HL-60 (cell line): ENCODE results near the gene LRRN4.

Source experiments
- DNase-seq, 2 experiments: peaks; one replicate each; pipeline ENCODE4 v3.0.0-alpha.2; 2010 to 2020; ENCODE audit warnings: low read depth in 1 of 2, low spot score in 1 of 2
- H3K27ac ChIP-seq: fragments of 250-450 bp; sonication (Bioruptor Pico); replicated peaks from 2 replicates; pipeline ENCODE4 v1.5.1; 2020; ENCODE audit warnings: mild to moderate bottlenecking, moderate library complexity
- H3K27me3 ChIP-seq: fragments of 250-450 bp; sonication (Bioruptor Pico); 2 replicates; pipeline ENCODE4 v1.5.1; 2021; ENCODE audit warnings: mild to moderate bottlenecking, moderate library complexity; ENCODE audit not compliant: insufficient read depth, poor library complexity, severe bottlenecking
- H3K4me3 ChIP-seq: replicated peaks from 2 replicates; pipeline ENCODE4 v1.5.1; 2011; ENCODE audit warnings: mild to moderate bottlenecking, control low read depth, low read length; ENCODE audit not compliant: insufficient read depth
- GABPA ChIP-seq: IDR thresholded peaks from 2 replicates; pipeline ENCODE4 v1.6.1; 2012; ENCODE audit warnings: low read depth
- POLR2AphosphoS5 ChIP-seq: IDR thresholded peaks from 2 replicates; pipeline ENCODE4 v1.6.1; 2012; ENCODE audit warnings: low read depth
- SPI1 ChIP-seq: IDR thresholded peaks from 2 replicates; pipeline ENCODE4 v1.6.1; 2012; ENCODE audit warnings: low read depth, mild to moderate bottlenecking, borderline replicate concordance
- TF ChIP-seq, protein P1 (sequence below): IDR thresholded peaks from 2 replicates; pipeline ENCODE4 v1.6.1; 2012; ENCODE audit warnings: low read depth; ENCODE audit not compliant: insufficient replicate concordance
- TF ChIP-seq, protein P2 (sequence below): IDR thresholded peaks from one replicate; pipeline ENCODE4 v1.5.1; 2011; ENCODE audit warnings: low read length, control low read depth, inconsistent platforms; ENCODE audit not compliant: insufficient read depth

The LRRN4 gene

DNA sequence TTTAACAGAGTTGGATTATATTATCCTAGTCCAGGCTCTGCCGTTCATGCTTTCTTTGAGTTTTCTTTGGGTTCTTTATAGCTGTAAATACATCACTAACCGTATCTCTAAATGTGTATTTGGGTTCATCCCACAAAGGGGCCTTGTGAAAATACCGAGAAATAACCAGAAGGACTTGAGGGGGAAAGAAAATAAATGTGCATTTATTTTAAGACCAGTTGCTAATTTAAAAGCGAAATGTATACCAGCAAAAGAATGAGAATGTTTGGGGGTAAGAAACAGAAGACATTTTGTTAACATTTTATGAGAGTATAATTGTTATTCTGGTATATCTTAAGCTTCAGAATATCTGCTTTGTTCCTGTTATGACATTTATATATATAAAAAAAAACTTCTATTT, 38.9 kb downstream of the LRRN4 start:
- Histone ChIP-seq H3K4me3 (no peak overlapping the region), H3K27me3 (no peaks in the 10 kb centered on the region)
- TF ChIP-seq SPI1: no peak
- TF ChIP-seq, protein P1, sequence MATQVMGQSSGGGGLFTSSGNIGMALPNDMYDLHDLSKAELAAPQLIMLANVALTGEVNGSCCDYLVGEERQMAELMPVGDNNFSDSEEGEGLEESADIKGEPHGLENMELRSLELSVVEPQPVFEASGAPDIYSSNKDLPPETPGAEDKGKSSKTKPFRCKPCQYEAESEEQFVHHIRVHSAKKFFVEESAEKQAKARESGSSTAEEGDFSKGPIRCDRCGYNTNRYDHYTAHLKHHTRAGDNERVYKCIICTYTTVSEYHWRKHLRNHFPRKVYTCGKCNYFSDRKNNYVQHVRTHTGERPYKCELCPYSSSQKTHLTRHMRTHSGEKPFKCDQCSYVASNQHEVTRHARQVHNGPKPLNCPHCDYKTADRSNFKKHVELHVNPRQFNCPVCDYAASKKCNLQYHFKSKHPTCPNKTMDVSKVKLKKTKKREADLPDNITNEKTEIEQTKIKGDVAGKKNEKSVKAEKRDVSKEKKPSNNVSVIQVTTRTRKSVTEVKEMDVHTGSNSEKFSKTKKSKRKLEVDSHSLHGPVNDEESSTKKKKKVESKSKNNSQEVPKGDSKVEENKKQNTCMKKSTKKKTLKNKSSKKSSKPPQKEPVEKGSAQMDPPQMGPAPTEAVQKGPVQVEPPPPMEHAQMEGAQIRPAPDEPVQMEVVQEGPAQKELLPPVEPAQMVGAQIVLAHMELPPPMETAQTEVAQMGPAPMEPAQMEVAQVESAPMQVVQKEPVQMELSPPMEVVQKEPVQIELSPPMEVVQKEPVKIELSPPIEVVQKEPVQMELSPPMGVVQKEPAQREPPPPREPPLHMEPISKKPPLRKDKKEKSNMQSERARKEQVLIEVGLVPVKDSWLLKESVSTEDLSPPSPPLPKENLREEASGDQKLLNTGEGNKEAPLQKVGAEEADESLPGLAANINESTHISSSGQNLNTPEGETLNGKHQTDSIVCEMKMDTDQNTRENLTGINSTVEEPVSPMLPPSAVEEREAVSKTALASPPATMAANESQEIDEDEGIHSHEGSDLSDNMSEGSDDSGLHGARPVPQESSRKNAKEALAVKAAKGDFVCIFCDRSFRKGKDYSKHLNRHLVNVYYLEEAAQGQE: no peak
- TF ChIP-seq POLR2AphosphoS5: no peak
- no peak for TF ChIP-seq GABPA
- TF ChIP-seq, protein P2, sequence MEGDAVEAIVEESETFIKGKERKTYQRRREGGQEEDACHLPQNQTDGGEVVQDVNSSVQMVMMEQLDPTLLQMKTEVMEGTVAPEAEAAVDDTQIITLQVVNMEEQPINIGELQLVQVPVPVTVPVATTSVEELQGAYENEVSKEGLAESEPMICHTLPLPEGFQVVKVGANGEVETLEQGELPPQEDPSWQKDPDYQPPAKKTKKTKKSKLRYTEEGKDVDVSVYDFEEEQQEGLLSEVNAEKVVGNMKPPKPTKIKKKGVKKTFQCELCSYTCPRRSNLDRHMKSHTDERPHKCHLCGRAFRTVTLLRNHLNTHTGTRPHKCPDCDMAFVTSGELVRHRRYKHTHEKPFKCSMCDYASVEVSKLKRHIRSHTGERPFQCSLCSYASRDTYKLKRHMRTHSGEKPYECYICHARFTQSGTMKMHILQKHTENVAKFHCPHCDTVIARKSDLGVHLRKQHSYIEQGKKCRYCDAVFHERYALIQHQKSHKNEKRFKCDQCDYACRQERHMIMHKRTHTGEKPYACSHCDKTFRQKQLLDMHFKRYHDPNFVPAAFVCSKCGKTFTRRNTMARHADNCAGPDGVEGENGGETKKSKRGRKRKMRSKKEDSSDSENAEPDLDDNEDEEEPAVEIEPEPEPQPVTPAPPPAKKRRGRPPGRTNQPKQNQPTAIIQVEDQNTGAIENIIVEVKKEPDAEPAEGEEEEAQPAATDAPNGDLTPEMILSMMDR: no peak

DNA sequence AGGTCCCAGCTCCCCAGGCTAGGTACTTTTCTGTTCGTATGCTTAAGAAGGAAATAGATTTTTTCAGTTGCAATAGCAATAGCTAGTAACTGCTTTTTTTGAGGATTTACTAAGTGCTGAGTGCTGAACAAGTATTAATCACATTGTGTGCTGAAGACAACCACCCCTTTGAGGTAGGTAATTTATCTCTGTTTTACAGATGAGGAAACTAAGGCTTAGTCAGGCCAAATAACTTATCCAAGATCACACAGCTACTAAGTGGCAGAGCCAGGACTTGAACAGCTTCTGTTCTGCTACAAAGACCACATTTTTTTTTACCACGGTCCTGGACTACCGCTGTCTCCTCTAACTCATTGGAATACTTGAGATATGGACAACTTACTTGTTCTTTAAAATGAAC, 39.8 kb downstream of the LRRN4 start:
- no peak overlapping the region for H3K4me3 ChIP-seq
- no peak for DNase-seq
- no peak overlapping the region for H3K27ac ChIP-seq
- no peaks in the 10 kb centered on the region for H3K27me3 ChIP-seq
- TF ChIP-seq GABPA (no peak), SPI1 (no peak), POLR2AphosphoS5 (no peak)
- TF ChIP-seq, protein P1: no peak
- TF ChIP-seq, protein P2: no peak

More for the DNA sequence above, 38.9 kb downstream of the LRRN4 start:
- no peak overlapping the region for H3K27ac ChIP-seq
- DNase-seq: no peak

DNA sequence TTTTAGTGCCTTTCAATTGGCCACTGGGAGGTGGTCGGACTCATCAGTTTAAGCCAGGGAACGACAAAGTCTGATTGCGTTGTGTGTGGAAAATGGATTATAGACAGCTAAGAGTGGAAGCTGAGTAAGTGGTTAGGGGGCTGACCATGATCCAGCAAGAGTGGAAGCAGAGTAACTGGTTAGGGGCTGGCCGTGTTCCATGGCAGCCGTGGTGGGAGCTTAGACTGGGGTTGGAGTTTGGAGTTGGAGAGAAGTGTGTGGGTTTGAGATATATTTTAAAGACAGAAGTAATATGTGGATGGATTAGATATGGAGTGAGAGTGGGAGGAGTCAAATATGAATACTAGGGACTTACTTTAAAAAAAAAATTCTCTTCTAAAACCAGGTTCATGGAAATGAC, 41.7 kb downstream of the LRRN4 start:
- Histone ChIP-seq H3K4me3 (no peak overlapping the region), H3K27ac (no peak overlapping the region), H3K27me3 (no peaks in the 10 kb centered on the region)
- TF ChIP-seq GABPA (no peak), SPI1 (no peak), POLR2AphosphoS5 (no peak)
- TF ChIP-seq, protein P2: no peak
- TF ChIP-seq, protein P1: no peak
- no peak for DNase-seq
